HG02678 (cell line): Measurements from ENCODE around the gene FBXO4.
"Not testable (repeated sequence)": the region's sequence is repeated elsewhere in the genome, so short reads cannot be mapped to it uniquely, and the experiment has no call there.

Experiments
- ATAC-seq: cut with Tn5 transposase; IDR thresholded peaks from one replicate; pipeline ENCODE4 v1.9.1; 2021; ENCODE audit warnings: mild to moderate bottlenecking, moderate library complexity; ENCODE audit not compliant: unreplicated experiment

The FBXO4 gene

GRCh38 chr5:41978676-41979075 lies 53.6 kb downstream of the FBXO4 start:
- ATAC-seq, result no peak

GRCh38 chr5:41980396-41980795 lies 55.3 kb downstream of the FBXO4 start:
- ATAC-seq, result no peak

- no peak for ATAC-seq
These were observed 55.8 kb downstream of the FBXO4 start for GRCh38 chr5:41980870-41981269.

- ATAC-seq, result not testable (repeated sequence)
These were observed 57.8 kb downstream of the FBXO4 start for GRCh38 chr5:41982858-41983257.

GRCh38 chr5:41983284-41983683 lies 58.2 kb downstream of the FBXO4 start:
- no peak for ATAC-seq

- no peak for ATAC-seq
These were observed 61.0 kb downstream of the FBXO4 start for GRCh38 chr5:41985945-41986695.
